GM18909 (cell line): ENCODE data around the gene ICAM2.
A peak's percentile ranks its signal among the peaks of the same experiment; 100 is the strongest.

ENCODE experiments used
- ATAC-seq: cut with Tn5 transposase; IDR thresholded peaks from one replicate; pipeline ENCODE4 v1.9.1; 2021; ENCODE audit warnings: mild to moderate bottlenecking; ENCODE audit not compliant: unreplicated experiment, poor library complexity

Gene ICAM2

DNA sequence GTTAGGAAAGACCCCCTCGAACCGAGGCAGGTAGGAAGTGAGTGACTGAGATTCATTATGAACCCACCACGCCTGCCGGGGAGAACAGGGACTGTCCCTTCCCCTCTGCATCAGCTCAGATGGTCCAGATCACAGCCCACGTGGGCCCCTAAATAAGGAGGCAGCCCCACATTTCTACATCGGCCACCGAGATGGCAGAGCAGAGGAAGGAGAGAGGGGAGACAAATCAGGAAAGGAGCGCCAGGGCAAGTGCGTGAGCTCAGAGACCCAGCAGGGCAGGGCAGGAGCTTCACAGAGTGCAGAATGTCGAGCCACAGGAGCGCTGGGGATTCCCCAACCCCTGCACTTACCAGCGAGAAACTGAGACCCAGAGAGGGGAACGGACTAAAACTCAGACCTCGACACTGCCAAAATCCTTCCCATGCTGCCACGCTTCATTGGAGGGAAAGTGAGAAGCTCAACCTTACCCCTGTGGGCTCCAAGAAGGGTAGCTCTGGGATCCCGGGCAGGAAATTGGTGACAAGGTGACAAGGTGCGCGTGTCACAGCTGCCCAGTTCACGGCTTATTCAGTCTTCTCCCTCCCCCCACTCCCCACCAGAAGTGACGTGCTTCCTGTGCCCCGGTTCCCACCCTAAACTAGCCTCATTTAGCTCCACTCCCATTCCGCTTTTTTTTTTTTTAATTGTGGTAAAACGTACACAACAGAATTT, at the start of gene ICAM2:
Gene ICAM2, minus strand, starts transcription at position 578 of the 711 bp plus-strand sequence. CDS start 13,942 bp downstream, outside the sequence.
- peak; percentile 66 for ATAC-seq

DNA sequence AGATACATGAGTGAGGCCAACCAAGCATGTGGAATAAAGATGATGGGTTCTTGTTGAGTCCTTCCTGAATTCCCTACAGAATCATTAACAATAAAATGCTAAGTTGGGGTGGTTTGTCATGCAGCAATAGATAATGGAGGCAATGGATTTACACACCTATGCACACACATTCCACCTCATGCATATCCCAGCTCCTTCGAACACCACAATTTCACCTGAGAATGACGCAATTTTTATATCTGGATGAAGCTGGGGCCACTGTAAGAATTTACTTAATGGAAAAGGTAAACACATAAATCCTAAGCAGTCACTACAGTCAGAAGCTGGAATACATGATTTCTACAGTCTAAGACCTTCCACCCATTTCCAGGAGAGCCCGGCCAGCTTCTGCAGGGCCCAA, 49.8 kb upstream of the ICAM2 start:
- ATAC-seq, result no peak

DNA sequence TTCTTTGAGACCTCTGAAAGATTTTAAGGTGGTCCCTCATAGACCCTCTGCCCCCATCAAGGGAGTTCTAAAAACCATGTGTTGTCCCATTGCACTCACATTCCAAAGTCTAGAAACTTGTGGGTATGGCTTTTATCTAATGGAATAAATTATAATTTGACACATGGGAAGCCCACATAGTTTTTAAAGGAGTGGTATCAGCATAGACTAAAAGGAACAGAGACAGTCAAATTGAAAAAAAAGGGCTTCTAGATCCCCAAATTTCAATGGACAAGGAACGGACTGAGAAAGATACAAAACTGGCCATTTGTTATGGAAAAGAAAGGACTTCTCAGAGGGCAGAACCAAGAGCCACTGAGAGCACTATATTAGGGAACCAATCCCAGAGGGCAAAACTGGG, 48.7 kb upstream of the ICAM2 start:
- no peak for ATAC-seq

DNA sequence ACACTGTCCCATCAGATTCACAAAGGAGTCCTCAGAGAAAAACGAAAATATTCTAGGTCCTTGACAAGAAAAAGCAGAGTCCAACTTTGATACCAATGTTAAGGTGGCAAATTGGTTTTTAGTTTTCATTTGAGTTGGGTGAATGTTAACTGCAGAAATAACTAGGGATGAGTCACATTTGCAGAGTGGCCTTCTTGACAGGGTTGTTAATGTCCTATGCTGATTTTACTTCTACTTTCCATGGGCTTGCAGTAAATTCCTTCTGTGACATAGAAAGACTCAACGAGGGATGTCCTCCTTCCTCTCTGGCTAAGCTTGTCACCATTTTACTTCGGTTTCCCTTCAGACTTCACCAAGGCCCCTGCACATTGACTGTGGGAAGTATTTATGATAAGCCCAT, 47.2 kb upstream of the ICAM2 start:
- no peak for ATAC-seq

DNA sequence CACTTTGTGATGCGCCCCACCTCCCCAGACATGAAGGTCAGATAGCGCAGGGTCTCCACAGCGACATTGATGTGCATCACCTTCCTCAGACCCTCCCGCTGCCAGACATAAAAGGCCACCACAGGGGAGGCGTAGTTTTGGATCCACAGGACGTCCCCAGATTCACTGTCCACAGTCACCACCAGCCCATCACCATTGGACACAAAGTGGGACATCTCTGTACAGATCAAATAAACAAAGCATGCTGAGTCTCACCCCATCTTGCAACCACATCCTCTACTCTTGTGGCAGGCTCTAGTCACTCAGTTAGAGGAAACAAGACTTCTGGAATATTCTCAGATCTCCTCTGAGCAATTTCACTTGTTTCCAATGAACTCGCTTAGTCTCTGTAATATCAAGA, 46.3 kb upstream of the ICAM2 start:
- ATAC-seq, result no peak

DNA sequence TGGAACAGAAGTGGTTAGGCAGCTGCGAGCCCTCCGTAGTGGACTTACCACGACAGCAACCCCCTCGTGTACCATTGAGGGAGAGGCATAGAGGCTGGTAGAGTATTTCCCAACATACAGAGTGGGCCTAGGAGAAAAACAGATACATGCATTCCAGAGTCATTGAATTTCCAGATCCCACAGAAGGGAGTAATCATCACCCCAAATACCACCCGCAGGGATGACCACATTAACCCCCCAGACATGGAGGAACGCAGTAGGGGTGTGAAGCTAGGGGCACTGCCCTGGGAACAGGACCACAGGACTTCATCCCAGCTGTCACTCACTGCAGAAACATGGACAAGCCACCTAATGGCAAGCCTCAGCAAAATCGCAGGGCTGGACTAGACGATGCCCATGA, 44.7 kb upstream of the ICAM2 start:
- ATAC-seq, result no peak

DNA sequence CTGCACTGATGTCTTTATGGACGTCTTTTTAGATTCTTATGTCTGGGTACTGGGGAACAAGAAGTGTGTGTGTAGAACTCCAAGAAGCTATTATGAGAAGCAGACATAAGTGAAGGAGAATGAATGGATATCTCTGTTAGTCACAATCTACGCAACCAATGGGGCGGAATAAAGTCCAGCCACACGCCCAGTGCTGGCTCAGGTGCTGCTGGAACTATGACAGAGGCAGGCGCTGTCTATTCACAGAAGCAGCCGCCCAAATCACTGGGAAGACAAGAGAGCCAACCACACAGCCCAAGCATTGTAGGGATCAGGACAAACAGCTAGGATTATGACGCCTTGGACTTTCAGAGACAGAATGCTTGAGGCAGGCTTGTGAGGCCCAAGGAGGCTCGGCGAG, 43.9 kb upstream of the ICAM2 start:
- ATAC-seq, result no peak

DNA sequence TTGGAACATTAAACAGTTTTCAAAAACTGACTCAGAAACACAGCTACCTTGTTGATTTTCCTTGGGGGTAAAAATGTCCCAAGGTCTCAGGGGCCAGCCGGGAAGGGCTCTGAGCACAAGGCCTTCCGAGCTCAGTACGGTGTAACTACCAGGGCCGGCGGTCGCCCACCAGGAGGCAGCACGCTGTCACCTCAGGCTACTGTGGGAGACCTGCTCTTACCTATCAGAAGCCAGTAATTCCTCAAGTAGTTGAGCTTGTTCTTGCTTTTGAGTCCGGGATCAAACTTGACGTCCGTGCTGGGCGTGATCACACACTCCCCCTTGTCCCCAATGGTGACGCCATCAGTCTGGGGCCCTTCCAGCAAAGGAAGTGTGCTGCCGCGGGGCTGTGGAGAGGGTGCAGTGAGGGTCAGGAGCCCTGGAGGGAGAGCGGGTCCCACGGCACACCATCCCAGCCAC, 43.4 kb upstream of the ICAM2 start:
- ATAC-seq, result no peak

DNA sequence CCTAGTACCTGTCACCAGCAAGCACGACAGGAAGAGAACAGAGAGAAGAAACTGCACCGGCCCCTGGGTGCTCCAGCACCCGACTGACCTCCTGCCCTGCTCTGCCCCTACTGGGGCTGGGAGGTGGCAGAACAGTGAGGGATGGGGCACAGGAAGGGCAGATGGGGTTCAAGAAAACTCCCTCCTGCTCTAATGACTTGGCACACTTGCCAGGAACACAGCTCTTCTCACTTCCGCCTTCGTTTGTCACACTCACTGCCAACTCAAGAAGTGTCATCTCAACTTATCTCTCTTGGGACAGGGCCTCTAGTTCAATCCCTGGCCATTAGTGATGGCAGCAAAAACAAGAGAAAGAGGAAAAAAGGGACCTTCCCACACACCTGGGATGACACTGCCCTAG, 42.7 kb upstream of the ICAM2 start:
- peak; percentile 41 for ATAC-seq

DNA sequence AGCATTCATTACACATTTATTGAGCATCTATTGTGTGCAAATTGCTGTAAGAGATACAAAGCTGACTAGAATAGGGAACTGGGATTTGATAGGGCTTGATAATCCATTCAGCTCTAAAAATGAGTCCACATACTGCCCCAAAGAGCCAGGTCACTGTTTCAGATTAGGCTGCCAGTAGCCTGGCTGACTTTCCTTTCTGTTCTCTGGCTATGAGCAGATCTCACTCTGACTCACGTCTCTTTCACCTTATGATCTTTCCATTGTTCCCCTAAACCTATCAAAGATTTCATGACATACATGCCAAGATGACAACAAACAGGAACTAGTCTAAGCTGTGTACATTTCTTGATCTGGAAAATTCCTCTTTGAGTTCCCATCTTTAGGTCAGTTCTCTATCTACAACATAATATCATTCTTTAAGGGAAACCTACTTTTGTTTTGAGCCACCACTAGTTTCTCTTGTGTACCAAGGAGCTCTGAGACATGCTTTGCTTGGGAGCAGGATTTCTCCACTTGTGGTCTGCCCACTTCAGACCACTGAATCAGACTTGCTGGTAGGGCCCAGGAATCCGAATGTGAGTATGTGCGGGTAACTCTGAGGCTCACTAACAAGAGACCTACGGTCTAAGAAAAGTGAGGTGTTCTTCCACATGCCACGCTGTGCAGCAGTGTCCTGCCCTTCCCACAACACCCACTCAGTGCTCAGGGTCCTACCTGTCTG, 40.9 kb upstream of the ICAM2 start:
- ATAC-seq, result peak; percentile 45

DNA sequence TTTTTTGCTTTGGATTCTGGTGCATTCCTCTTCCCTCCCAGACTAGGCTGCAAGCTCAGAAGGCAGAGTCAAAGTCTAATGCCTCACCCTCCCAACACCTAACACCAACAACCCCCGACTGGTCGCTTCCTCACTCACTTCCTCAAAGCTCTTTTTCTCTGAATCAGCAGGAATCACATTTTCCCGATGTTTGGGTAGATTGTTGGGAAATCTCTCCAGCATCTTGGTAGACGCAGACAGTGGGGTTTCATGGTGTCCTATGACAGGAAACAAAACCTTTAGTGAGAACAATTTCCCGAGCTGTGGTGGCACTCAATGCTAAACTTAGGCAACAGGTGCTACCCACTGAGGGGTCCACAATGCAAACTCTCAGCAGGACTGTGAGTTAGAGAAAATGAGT, 39.9 kb upstream of the ICAM2 start:
- ATAC-seq, result no peak

DNA sequence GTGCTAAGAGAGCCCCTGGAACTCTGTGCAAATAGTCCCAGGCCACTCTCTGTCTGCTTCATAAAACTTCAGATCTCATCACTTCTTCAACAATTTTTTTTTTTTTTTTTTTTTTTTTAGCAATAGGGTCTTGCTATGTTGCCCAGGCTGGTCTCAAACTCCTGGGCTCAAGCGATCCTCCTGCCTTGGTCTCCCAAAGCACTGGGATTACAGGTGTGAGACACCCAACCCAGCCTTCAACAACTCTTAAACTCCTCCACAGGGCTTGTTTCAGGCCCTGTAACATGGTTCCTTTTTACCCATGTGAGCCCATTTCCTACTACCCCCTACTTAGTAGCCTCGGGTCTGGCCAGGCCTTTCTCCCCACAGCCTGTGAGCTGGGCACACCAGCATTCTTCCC, 39.3 kb upstream of the ICAM2 start:
- ATAC-seq, result no peak

DNA sequence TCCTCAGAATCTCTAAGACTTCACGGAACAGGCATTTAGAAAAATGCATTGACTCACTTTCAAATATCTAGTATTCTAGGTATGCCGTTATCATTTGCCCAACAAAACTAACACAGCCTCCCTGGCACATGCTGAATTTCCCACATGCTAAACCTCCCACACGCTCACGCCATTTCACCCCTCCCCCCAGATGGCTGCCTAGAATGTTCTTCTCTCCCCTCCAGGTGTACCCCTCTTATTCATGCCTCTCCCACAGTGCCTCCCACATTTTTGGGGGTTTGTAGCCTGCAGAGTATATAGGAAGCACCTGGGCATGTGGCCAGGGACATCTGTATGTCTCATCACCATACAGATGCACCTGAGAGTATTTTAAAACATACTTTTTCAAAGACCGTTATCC, 38.2 kb upstream of the ICAM2 start:
- ATAC-seq, result no peak

DNA sequence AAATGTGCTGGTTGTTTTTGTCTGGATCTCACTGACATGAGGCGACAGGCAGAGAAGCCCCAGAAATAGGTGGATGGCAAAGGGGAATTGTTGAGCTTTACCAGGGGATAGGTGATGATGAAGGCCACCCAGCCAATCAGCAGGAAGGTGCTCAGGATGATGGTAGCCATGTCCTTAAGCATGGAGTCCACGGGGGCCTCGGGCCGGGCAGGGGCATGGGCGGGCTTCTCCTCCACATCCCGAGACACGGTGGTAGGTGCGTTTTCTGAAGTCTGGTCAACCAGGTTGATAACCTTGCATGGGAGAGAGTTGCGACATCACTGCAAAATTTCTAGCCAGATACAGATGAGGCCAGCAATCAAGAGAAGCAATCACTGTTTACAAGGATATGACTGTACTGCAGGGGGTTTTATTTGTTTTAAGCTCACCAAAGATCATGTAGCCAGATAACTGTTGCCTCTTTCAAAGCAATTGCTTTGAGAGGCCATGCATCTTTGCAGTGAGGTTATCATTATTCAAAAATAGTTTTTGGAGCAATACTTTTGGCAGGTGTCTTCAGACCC, 37.3 kb upstream of the ICAM2 start:
- ATAC-seq, result no peak

DNA sequence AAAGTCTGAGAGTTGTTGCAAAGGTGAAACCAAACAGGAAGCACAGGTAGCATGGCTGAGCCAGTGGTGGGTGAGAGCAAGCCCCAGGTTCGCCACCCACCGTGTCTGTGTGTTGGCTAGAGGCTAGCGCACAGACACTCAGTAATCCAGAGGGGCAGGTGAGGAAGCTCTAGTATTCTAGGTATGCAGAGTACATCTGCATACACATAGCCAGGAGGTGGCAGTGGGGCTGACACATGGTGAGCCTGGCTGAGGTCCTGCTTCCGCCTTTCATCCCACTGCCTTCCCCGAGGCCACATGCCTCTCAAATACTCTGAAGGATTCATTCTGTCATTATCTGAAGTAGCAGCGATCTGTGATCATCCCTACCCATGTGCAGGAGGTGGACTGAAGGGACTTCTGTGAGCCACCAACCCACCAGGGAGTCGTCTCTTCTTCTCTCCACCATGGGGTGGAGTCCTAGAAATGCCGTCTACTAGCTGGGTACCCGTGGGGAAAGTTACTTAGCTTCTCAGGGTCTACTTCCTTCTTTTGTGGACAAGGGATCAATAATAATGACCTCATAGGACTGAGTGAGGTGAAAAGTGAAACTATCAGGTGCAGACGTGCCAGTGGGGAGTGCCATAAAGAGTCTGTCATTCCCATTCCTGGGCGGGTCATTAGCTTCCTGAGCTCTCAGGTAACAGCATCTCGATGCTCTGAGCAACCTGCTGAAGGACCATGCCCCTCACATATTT, 36.0 kb upstream of the ICAM2 start:
- peak; percentile 76 for ATAC-seq

DNA sequence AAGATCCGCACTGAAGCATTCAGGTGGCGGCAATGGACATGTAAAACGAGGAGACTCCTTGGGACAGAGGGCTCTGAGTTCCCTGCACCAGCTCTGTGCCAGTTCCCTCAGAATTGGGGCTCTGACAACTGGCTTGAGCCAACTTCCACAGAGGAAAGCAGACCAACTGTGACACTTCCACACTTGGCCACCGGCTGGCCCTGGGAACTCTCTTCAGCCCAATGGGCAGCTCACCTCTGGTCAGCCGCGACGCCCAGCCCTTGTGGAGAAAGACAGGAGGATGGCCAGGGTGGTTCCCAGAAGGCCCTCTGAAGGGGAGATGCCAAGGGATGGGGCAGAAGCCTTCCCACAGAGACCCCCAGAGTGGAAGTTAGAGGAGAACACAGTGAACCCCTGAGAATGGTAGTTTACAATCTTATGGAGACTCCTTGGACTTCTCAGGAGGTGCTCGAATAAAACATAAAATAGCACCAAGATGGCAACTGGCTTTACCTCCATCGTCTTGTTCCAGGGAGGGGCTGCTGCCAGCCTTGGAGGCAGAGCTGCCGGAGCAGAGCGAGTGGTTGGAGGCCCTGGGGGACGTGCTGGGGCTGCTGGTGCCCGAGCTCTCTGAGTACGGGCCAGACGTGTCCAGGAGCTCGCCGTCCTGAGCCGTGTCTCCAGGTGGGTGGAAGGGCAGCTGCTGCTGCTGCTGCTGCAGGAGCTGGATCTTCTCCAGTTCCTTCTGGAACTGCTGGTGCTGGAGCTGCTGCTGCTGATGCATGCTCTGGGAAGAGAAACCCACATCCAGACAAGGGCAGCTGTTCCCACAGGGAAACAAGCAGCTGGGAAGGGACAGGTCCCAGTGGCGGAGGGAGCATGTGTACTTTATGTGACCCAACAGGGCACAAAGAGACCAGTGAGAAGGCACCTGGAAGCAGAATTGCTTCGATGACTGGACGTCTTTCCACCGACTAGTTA, 35.0 kb upstream of the ICAM2 start:
- ATAC-seq, result no peak

DNA sequence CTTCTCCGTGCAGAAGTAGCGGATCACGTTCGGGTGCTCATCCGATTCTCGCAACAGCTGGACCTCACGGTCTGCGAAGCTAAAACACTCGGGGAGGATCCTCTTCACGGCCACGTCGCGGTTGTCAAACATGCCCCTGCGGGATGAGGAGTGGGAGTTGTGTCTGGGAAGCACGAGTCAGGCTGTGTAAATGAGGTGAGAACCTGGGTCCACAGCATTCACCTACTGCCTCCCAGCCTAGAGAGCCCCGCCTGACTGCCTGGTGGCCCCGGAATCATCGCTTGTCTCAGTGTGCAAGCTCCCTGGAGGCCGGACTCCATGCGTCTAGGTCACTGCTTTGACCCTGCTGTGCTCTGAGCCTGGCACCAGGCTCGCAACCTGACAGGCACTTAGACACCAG, 33.9 kb upstream of the ICAM2 start:
- no peak for ATAC-seq

DNA sequence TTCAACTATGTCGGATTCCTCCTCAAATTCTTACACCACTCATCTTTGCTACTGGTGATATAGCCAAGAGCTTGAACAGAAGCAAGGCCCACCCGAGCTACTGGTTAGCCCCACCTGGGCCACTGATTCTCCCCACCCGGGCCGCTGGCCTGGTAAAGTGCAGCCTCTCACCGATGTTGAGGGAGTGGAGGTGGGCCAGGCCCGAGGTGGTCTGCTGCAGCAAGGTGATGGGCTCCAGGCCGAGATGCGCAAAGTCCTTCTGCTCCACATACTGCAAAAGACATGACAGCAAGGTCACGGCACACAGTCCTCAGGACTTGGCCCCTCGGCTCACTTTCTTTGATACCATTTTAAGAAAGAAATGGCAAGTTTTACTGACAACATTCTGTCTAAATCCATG, 32.7 kb upstream of the ICAM2 start:
- no peak for ATAC-seq

DNA sequence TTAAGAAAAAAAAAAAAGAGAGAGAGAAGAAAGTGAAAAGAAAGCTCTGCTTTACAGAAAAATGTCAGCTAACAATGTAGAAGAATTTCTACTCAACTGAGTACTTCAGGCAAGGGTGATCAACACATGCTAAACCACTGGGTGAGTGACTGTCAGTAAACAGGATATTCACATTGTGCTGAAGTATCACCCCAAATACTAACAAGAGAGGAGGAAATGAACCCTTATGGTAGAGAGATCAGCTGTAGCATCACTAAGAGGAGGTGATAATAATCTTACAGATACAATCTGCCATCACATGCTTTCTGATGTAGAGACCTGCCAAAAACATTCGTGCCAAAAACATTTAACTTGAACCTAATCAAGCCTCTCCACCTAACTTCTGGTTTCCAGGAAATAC, 30.7 kb upstream of the ICAM2 start:
- no peak for ATAC-seq

DNA sequence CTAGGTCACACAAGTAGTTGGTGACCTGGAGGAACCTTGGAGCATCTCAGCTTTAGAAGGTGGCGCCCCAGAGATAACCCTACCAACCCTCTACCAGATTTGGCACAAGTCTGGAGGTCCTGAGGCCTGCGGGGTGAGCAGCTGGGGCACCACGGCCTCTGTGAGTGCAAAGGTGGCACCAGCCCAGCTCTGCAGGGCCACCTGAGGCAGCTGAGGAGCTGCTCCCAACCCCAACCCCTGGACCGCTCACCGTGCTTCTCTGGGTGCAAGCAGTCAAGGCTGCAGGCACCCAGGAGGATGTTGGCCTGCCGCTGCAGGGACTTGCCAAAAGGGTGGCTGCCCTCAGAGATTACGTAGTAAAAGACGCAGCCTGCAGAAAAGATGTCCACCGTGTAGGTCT, 28.4 kb upstream of the ICAM2 start:
- no peak for ATAC-seq
